Breast epithelium (tissue), 3 donors: Measurements from ENCODE around the gene SHROOM3.

Source experiments
- POLR2A ChIP-seq: fragments of 450-650 bp; IDR thresholded peaks from one replicate; pipeline ENCODE4 v1.6.1; 2016; ENCODE audit warnings: antibody characterized with exemption, mild to moderate bottlenecking, moderate library complexity
- POLR2AphosphoS5 ChIP-seq, 3 donors: sonication (generic); formaldehyde crosslinking; IDR thresholded peaks; one replicate each; pipeline ENCODE4 v1.6.1; 2017; ENCODE audit warnings: antibody characterized with exemption in 3 of 3
- TF ChIP-seq, protein P1 (sequence below), 3 donors: fragments of 450-650 bp; IDR thresholded peaks; one replicate each; pipeline ENCODE4 v1.5.1; 2016 to 2017; ENCODE audit warnings: antibody characterized with exemption in 3 of 3, mild to moderate bottlenecking in 3 of 3, moderate library complexity in 3 of 3

DNA sequence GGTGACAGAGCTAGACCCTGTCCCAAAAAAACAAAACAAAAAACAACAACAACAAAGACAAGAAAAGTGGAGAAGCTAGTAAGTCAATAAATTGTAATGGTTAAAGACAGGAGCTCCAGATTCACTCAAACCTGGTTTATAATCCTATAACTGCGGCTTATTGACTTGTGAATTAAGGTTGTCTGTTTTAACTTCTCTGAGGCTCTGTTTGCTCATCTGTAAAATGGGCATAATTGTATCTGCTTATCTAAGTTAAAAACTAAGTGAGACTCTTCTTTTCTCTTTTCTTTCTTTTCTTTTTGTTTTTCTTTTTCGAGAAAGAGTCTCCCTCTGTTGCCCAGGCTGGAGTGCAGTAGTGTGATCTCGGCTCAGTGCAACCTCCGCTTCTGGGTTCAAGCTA lies 378.0 kb downstream of the SHROOM3 start:
- TF ChIP-seq, protein P1, sequence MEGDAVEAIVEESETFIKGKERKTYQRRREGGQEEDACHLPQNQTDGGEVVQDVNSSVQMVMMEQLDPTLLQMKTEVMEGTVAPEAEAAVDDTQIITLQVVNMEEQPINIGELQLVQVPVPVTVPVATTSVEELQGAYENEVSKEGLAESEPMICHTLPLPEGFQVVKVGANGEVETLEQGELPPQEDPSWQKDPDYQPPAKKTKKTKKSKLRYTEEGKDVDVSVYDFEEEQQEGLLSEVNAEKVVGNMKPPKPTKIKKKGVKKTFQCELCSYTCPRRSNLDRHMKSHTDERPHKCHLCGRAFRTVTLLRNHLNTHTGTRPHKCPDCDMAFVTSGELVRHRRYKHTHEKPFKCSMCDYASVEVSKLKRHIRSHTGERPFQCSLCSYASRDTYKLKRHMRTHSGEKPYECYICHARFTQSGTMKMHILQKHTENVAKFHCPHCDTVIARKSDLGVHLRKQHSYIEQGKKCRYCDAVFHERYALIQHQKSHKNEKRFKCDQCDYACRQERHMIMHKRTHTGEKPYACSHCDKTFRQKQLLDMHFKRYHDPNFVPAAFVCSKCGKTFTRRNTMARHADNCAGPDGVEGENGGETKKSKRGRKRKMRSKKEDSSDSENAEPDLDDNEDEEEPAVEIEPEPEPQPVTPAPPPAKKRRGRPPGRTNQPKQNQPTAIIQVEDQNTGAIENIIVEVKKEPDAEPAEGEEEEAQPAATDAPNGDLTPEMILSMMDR (IDR thresholded peaks at IDR 0.05) = no peak
- TF ChIP-seq POLR2A (no peak), POLR2AphosphoS5 (IDR thresholded peaks at IDR 0.05) (no peak)
